GM10847 (cell line): ENCODE data around the gene PSMF1.

ENCODE experiments used
- POLR2A ChIP-seq: IDR thresholded peaks from 2 replicates; pipeline ENCODE4 v1.6.1; 2011; ENCODE audit not compliant: insufficient read length; ENCODE audit errors: extremely low read depth

PSMF1 gene

GRCh38 chr20:1137236-1137635 lies 18.8 kb downstream of the PSMF1 start:
- no peak for TF ChIP-seq POLR2A

- TF ChIP-seq POLR2A: no peak
These were observed 26.2 kb downstream of the PSMF1 start for GRCh38 chr20:1144401-1145172.

DNA sequence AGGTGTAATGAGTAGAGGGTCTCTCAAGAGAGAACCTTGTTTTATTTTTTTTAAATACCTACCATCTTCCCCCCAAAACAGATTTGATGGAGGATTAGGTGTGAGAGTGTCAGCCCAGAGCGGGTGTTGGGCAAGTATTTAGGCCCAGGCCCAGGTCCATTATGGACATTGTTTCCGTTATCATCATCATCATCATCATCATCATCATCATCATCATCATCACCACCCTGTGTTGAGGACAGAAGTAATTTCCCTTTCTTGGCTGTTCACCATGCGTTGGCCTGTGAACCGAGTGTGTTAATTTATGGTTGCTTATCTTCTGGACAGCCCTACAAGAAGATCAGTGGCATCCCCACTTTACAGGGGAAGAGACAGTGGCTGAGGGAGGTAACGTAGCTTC lies 28.6 kb downstream of the PSMF1 start:
- no peak for TF ChIP-seq POLR2A

GRCh38 chr20:1150218-1150617 lies 31.8 kb downstream of the PSMF1 start:
- no peak for TF ChIP-seq POLR2A

GRCh38 chr20:1150968-1151367 lies 32.6 kb downstream of the PSMF1 start:
- TF ChIP-seq POLR2A: no peak

GRCh38 chr20:1154226-1154625 lies 35.8 kb downstream of the PSMF1 start:
- no peak for TF ChIP-seq POLR2A

GRCh38 chr20:1154691-1155090 lies 36.3 kb downstream of the PSMF1 start:
- TF ChIP-seq POLR2A: no peak

- no peak for TF ChIP-seq POLR2A
These were observed 36.9 kb downstream of the PSMF1 start for GRCh38 chr20:1155342-1155741.

- TF ChIP-seq POLR2A: no peak
These were observed 42.1 kb downstream of the PSMF1 start for GRCh38 chr20:1160496-1160895.

DNA sequence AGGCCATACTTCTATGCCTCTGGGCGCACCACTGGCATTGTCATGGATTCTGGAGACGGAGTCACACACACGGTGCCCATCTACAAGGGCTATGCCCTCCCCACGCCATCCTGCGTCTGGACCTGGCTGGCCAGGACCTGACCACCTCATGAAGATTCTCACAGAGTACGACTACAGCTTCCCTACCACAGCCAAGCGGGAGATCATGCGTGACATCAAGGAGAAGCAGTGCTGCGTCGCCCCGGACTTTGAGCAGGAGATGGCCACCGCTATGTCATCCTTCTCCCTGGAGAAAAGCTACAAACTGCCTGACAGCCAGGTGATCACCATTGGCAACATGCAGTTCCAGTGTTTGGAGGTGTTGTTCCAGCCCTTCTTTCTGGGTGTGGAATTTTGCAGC lies 42.6 kb downstream of the PSMF1 start:
- TF ChIP-seq POLR2A: no peak

- TF ChIP-seq POLR2A: no peak
These were observed 44.7 kb downstream of the PSMF1 start for GRCh38 chr20:1163105-1163504.

DNA sequence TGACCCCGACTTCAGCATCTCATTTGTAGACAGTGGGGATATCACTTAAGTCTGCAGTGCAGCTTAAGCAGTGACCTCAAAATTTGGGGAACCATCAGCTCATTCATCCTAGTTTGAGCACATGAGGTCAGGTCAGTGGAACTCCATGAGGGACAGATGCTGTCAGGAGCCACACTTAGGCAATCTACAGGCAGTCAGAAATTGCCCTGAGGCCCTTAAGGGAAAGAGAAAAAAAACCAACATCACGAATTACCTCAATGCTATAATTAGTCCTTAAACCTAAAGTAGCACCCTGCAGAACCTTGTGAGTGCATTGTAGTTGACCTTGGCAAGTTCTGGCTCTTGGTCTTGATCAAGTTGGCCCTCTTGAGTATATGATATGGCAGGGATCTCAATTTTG lies 45.3 kb downstream of the PSMF1 start:
- TF ChIP-seq POLR2A: no peak

DNA sequence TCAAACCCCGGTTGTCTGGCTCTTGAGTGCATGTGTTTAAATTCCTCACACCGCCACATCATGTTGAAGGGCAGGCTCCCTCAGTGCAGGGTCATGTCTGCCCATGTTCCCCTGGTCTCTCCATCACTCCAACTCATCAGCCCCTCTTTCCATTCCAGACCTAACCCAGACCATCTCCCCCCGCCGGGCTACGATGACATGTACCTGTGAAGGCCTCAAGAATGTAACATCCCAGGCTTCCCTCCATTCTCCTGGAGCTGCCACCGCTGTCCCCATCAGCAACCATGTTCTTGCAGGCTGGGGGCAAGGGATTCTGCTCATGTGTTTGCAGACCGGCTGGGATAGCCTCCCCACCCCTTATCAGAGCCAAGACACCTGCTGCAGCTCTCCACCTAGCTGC lies 46.5 kb downstream of the PSMF1 start:
- no peak for TF ChIP-seq POLR2A

DNA sequence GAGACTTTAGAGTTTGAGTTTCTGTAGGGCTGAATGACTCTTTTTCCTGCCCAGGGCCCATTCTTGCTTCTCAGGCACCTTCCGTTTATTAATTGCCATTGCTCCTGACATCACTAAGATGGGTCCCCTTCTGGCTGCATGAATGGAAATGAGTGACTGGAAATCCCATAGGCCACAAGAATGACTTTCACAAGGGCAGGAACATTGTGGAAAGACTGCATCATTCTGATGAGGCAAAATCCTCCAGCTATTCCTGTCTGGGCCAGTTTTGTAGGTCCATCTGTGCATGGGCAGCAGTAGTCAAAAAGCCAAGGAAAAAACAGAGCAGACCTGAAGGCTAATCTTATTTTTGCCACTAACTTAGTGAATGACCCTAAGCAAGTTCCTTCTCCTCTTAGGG lies 47.1 kb downstream of the PSMF1 start:
- no peak for TF ChIP-seq POLR2A

- no peak for TF ChIP-seq POLR2A
These were observed 47.5 kb downstream of the PSMF1 start for GRCh38 chr20:1165941-1166340.

- TF ChIP-seq POLR2A: no peak
These were observed 48.7 kb downstream of the PSMF1 start for GRCh38 chr20:1166948-1167720.
